HepG2 (cell line): Measurements from ENCODE around the gene TLCD3B. TPM values are rescaled to one million over a fixed set of nuclear protein-coding genes. Genes with fewer than 3 reads are reported as not detected.

Source experiments
- ATAC-seq: fragments of 200-7000 bp; cut with Tn5 transposase; 3 replicates; pipeline ENCODE4 v1.9.1; 2020; ENCODE audit warnings: mild to moderate bottlenecking, moderate library complexity
- BruUV-seq: library from RNA; stranded (reverse); fragments of 400-500 nt; replicated peaks from 2 replicates; lab custom pipeline; 2021; lab: Mats Ljungman, UMichigan
- CTCF ChIA-PET: fragments of 300-600 bp; formaldehyde crosslinking; extraction: SDS; loops from one replicate; lab custom pipeline; 2021; ENCODE audit warnings: low total read pairs, inconsistent platforms, low intra/inter-chr PET ratio; lab: Yijun Ruan, JAX
- POLR2A ChIA-PET: fragments of 350-600 bp; sonication (Branson Sonifier 250); formaldehyde crosslinking; loops from one replicate; lab custom pipeline; 2020; ENCODE audit warnings: antibody characterized with exemption, inconsistent platforms; lab: Yijun Ruan, JAX
- DNase-seq: peaks from one replicate; pipeline ENCODE4 v3.0.0-alpha.2; 2015; ENCODE audit warnings: low spot score
- FAIRE-seq: peaks from 3 replicates; lab custom pipeline; 2011; peaks lifted over from hg19 to GRCh38; lab: Jason Lieb, UNC
- H2AFZ ChIP-seq: one replicate; pipeline ENCODE4 v1.6.1; 2011; ENCODE audit warnings: low read length, inconsistent platforms
- H3K27ac ChIP-seq: fragments of 300-600 bp; 3 replicates; pipeline ENCODE4 v1.8.0; 2011; ENCODE audit warnings: mixed run types, mild to moderate bottlenecking, mixed read lengths, low read length, inconsistent platforms; ENCODE audit not compliant: insufficient read depth; ENCODE audit errors: extremely low read length
- H3K27me3 ChIP-seq, 2 experiments: fragments of 200-600 bp in 1 of 2; 2 replicates in 1 of 2; 3 replicates in 1 of 2; pipeline versions ENCODE4 v1.6.0 to v1.8.0; 2011; ENCODE audit warnings: low read length in 2 of 2, mild to moderate bottlenecking in 2 of 2, moderate library complexity in 2 of 2, inconsistent platforms in 1 of 2; ENCODE audit not compliant: insufficient read depth in 2 of 2, control insufficient read depth in 1 of 2
- H3K36me3 ChIP-seq, 2 experiments: fragments of 200-600 bp in 1 of 2; replicated peaks in 1 of 2; 2 replicates in 1 of 2; 3 replicates in 1 of 2; pipeline versions ENCODE4 v1.5.1 to v1.8.0; 2011; ENCODE audit warnings: low read length in 2 of 2, inconsistent platforms in 1 of 2; ENCODE audit not compliant: insufficient read depth in 2 of 2, control insufficient read depth in 1 of 2
- H3K4me1 ChIP-seq: 2 replicates; pipeline ENCODE4 v1.5.1; 2012; ENCODE audit warnings: low read length, inconsistent platforms; ENCODE audit not compliant: insufficient read depth
- H3K4me2 ChIP-seq: 2 replicates; pipeline ENCODE4 v1.6.0; 2011; ENCODE audit warnings: low read depth, low read length, inconsistent platforms
- H3K4me3 ChIP-seq, 3 experiments: fragments of 200-600 bp in 1 of 3; sonication (generic), shearing (Covaris generic) in 1 of 3; replicated peaks in 1 of 3; 2 replicates each; pipeline ENCODE4 v1.5.1; 2011 to 2016; ENCODE audit warnings: low read length in 3 of 3, inconsistent platforms in 2 of 3, low read depth in 2 of 3, mild to moderate bottlenecking in 2 of 3, control low read depth in 1 of 3, mixed read lengths in 1 of 3; ENCODE audit not compliant: insufficient read depth in 1 of 3
- H3K79me2 ChIP-seq: one replicate; pipeline ENCODE4 v1.6.1; 2011; ENCODE audit warnings: low read length, inconsistent platforms; ENCODE audit not compliant: insufficient read depth
- H3K9ac ChIP-seq: 2 replicates; pipeline ENCODE4 v1.6.0; 2011; ENCODE audit warnings: mild to moderate bottlenecking, low read depth, low read length, inconsistent platforms; ENCODE audit not compliant: insufficient read depth
- H3K9me3 ChIP-seq: 2 replicates; pipeline ENCODE4 v1.5.1; 2012; ENCODE audit warnings: mild to moderate bottlenecking, low read length
- H4K20me1 ChIP-seq: 2 replicates; pipeline ENCODE4 v1.6.0; 2011; ENCODE audit warnings: inconsistent platforms, mild to moderate bottlenecking, low read length, moderate library complexity; ENCODE audit not compliant: insufficient read depth
- GPN1 ChIP-seq: sonication (generic); formaldehyde crosslinking; IDR thresholded peaks from 2 replicates; pipeline ENCODE4 v1.5.1; 2020; ENCODE audit warnings: missing genetic modification reagents, borderline replicate concordance
- HNRNPL ChIP-seq: fragments of 200-400 bp; formaldehyde crosslinking; IDR thresholded peaks from 2 replicates; pipeline ENCODE4 v1.6.1; 2017; ENCODE audit warnings: mild to moderate bottlenecking, low read depth, low read length
- MXI1 ChIP-seq: IDR thresholded peaks from 3 replicates; pipeline ENCODE4 v1.6.1; 2012; ENCODE audit warnings: low read depth, low read length, inconsistent platforms, borderline replicate concordance
- RXRB ChIP-seq: IDR thresholded peaks from 2 replicates; pipeline ENCODE4 v1.6.1; 2016; ENCODE audit warnings: borderline replicate concordance, missing genetic modification reagents, missing compliant biosample characterization
- SP4 ChIP-seq: sonication (generic); formaldehyde crosslinking; IDR thresholded peaks from 2 replicates; pipeline ENCODE4 v1.8.1; 2023; ENCODE audit warnings: mild to moderate bottlenecking, missing genetic modification reagents
- ZEB1 ChIP-seq: IDR thresholded peaks from 2 replicates; pipeline ENCODE4 v1.6.1; 2012; ENCODE audit warnings: mild to moderate bottlenecking, low read depth, inconsistent platforms; ENCODE audit not compliant: insufficient replicate concordance
- ZNF101 ChIP-seq: sonication (generic); formaldehyde crosslinking; IDR thresholded peaks from 2 replicates; pipeline ENCODE4 v1.4.0; 2020; ENCODE audit warnings: mild to moderate bottlenecking, low read depth, missing genetic modification reagents, borderline replicate concordance
- ZNF331 ChIP-seq: sonication (generic); formaldehyde crosslinking; IDR thresholded peaks from 2 replicates; pipeline ENCODE4 v1.4.0; 2020; ENCODE audit warnings: missing genetic modification reagents
- ZNF629 ChIP-seq: sonication (generic); formaldehyde crosslinking; conservative IDR thresholded peaks from 2 replicates; pipeline ENCODE4 v1.5.0; 2020; ENCODE audit warnings: missing genetic modification reagents
- ZNF660 ChIP-seq: sonication (generic); formaldehyde crosslinking; IDR thresholded peaks from 2 replicates; pipeline ENCODE4 v1.5.1; 2020; ENCODE audit warnings: mild to moderate bottlenecking, low read depth, missing genetic modification reagents, borderline replicate concordance
- ZNF879 ChIP-seq: sonication (generic); formaldehyde crosslinking; IDR thresholded peaks from 2 replicates; pipeline ENCODE4 v1.8.1; 2023; ENCODE audit warnings: missing genetic modification reagents
- WGBS: methylation state at CpG from one replicate; pipeline ENCODE4 v1.1.6; 2017; ENCODE audit warnings: low lambda C conversion rate; 5-methylcytosine and 5-hydroxymethylcytosine counted together
- in situ Hi-C: cut with HindIII; loops from 2 replicates; pipeline ENCODE4 v1.10.0; 2017; ENCODE audit warnings: low pct_unique_long_range_greater_than_20kb; ENCODE audit not compliant: extremely low pct_ligation_motif_present
- intact Hi-C: fragments of 100-400 bp; cut with micrococcal nuclease; formaldehyde crosslinking; loops from one replicate; pipeline ENCODE4 v1.10.0; 2022; ENCODE audit not compliant: unreplicated experiment
- polyA plus RNA-seq, 8 experiments: library from polyadenylated mRNA; depleted of rRNA in 3 of 8; stranded (reverse) in 7 of 8; unstranded in 1 of 8; fragments of >200 nt; fragmentation: Illumina TruSeq in 4 of 8; extraction: Trizol in 4 of 8; gene quantifications; 2 replicates each; pipeline versions ENCODE4 v1.2.1 to v1.2.3, GENCODE V29; 2011 to 2016; ENCODE audit warnings: low read depth in 4 of 8, missing spikeins in 1 of 8, mixed read lengths in 1 of 8; ENCODE audit not compliant: insufficient read depth in 1 of 8
- total RNA-seq, 5 experiments: library from RNA; depleted of rRNA; stranded (reverse); fragments of >200 nt; fragmentation: Illumina TruSeq; extraction: Trizol; gene quantifications; 2 replicates each; pipeline ENCODE4 v1.2.3, GENCODE V29; 2016; ENCODE audit warnings: low read depth in 1 of 5
- TF ChIP-seq, protein P1 (sequence below): sonication (generic); formaldehyde crosslinking; IDR thresholded peaks from 2 replicates; pipeline ENCODE4 v1.9.0; 2021; ENCODE audit warnings: missing genetic modification reagents, mild to moderate bottlenecking, borderline replicate concordance
- TF ChIP-seq, protein P2 (sequence below): sonication (generic); formaldehyde crosslinking; IDR thresholded peaks from 2 replicates; pipeline ENCODE4 v1.4.0; 2020; ENCODE audit warnings: mild to moderate bottlenecking, missing genetic modification reagents
- TF ChIP-seq, protein P3 (sequence below): sonication (generic); formaldehyde crosslinking; IDR thresholded peaks from 2 replicates; pipeline ENCODE4 v1.4.0; 2020; ENCODE audit warnings: missing genetic modification reagents
- TF ChIP-seq, protein P4 (sequence below): sonication (generic); formaldehyde crosslinking; IDR thresholded peaks from 2 replicates; pipeline ENCODE4 v1.4.0; 2020; ENCODE audit warnings: missing genetic modification reagents
- TF ChIP-seq, protein P5 (sequence below): IDR thresholded peaks from 2 replicates; pipeline ENCODE4 v1.6.1; 2016; ENCODE audit warnings: mild to moderate bottlenecking, missing biosample characterization, missing genetic modification reagents

Gene TLCD3B
- total and polyA plus RNA-seq, 2 of the 13 experiments (the other 11 are each of a cell fraction or from before 2014, with no cell fraction given): not detected

DNA sequence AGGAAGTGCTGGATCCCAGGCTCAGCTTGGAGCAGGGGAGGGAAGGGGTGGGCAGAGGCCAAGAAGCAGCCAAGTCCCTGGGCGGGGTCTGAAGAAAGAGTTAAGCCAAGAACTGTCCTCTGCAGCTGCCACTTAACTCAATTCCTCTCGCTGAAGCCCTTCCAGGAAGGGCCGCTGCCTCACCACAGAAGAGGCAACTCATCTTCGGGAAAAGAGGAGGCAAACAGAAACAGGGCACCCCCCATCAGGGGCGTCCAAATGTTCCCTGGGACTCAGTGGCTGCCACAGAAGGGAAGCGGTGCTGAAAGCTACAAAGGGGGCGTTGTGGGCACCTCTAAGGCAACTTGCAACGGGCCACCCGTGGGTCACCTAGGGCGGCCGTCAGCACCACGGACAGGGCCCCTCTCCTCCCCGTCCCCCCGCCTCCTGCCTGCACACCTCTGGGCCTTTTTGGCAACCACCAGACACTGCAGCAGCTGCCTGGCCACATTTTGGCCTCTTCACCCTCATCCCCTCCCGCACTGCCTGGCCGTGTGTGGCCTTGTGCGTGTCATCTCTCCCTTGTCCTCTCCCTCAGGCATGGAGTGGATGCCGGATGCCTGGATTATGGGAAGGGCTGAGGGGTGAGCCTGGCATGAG, 2.5 kb downstream of the TLCD3B start:
- 16% methylated on average over 15 of the region's 18 CpGs for WGBS
- no peaks in the 10 kb centered on the region for H3K9me3 ChIP-seq
- intact Hi-C loops: no loop called here
- 0 out of 3 replicates have a peak, but pooled peaks have one; percentile 29 for TF ChIP-seq MXI1
- TF ChIP-seq, protein P1, sequence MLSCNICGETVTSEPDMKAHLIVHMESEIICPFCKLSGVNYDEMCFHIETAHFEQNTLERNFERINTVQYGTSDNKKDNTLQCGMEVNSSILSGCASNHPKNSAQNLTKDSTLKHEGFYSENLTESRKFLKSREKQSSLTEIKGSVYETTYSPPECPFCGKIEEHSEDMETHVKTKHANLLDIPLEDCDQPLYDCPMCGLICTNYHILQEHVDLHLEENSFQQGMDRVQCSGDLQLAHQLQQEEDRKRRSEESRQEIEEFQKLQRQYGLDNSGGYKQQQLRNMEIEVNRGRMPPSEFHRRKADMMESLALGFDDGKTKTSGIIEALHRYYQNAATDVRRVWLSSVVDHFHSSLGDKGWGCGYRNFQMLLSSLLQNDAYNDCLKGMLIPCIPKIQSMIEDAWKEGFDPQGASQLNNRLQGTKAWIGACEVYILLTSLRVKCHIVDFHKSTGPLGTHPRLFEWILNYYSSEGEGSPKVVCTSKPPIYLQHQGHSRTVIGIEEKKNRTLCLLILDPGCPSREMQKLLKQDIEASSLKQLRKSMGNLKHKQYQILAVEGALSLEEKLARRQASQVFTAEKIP (CRISPR knock-in tag): no peak
- TF ChIP-seq SP4: 0 out of 2 replicates have a peak, but pooled peaks have one; percentile 15
- TF ChIP-seq, protein P2, sequence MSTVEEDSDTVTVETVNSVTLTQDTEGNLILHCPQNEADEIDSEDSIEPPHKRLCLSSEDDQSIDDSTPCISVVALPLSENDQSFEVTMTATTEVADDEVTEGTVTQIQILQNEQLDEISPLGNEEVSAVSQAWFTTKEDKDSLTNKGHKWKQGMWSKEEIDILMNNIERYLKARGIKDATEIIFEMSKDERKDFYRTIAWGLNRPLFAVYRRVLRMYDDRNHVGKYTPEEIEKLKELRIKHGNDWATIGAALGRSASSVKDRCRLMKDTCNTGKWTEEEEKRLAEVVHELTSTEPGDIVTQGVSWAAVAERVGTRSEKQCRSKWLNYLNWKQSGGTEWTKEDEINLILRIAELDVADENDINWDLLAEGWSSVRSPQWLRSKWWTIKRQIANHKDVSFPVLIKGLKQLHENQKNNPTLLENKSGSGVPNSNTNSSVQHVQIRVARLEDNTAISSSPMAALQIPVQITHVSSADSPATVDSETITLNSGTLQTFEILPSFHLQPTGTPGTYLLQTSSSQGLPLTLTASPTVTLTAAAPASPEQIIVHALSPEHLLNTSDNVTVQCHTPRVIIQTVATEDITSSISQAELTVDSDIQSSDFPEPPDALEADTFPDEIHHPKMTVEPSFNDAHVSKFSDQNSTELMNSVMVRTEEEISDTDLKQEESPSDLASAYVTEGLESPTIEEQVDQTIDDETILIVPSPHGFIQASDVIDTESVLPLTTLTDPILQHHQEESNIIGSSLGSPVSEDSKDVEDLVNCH (CRISPR knock-in tag): no peak
- TF ChIP-seq ZNF101 (CRISPR knock-in tag): no peak
- peak; percentile 69; the same call in 1 of the 2 replicates for TF ChIP-seq ZNF331 (CRISPR knock-in tag)
- 0 out of 2 replicates have a peak, but pooled peaks have one; percentile 81 for TF ChIP-seq GPN1 (CRISPR knock-in tag)
- TF ChIP-seq, protein P3, sequence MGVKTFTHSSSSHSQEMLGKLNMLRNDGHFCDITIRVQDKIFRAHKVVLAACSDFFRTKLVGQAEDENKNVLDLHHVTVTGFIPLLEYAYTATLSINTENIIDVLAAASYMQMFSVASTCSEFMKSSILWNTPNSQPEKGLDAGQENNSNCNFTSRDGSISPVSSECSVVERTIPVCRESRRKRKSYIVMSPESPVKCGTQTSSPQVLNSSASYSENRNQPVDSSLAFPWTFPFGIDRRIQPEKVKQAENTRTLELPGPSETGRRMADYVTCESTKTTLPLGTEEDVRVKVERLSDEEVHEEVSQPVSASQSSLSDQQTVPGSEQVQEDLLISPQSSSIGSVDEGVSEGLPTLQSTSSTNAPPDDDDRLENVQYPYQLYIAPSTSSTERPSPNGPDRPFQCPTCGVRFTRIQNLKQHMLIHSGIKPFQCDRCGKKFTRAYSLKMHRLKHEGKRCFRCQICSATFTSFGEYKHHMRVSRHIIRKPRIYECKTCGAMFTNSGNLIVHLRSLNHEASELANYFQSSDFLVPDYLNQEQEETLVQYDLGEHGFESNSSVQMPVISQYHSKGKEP (CRISPR knock-in tag): peak; percentile 54; the same call in 1 of the 2 replicates
- 0 out of 2 replicates have a peak, but pooled peaks have one; percentile 42 for TF ChIP-seq ZNF879 (CRISPR knock-in tag)
- TF ChIP-seq, protein P4, sequence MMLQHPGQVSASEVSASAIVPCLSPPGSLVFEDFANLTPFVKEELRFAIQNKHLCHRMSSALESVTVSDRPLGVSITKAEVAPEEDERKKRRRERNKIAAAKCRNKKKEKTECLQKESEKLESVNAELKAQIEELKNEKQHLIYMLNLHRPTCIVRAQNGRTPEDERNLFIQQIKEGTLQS (CRISPR knock-in tag): 0 out of 2 replicates have a peak, but pooled peaks have one; percentile 39
- TF ChIP-seq, protein P5, sequence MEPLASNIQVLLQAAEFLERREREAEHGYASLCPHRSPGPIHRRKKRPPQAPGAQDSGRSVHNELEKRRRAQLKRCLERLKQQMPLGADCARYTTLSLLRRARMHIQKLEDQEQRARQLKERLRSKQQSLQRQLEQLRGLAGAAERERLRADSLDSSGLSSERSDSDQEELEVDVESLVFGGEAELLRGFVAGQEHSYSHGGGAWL: peak; percentile 69; the same call in 1 of the 2 replicates
- no peak for TF ChIP-seq ZNF629 (CRISPR knock-in tag)
- TF ChIP-seq RXRB (CRISPR knock-in tag): 0 out of 2 replicates have a peak, but pooled peaks have one; percentile 30
- TF ChIP-seq ZNF660: no peak
- 0 out of 2 replicates have a peak, but pooled peaks have one; percentile 37 for TF ChIP-seq HNRNPL
- TF ChIP-seq ZEB1: no peak

More for the DNA sequence above, 2.5 kb downstream of the TLCD3B start:
- in situ Hi-C loops: no loop called here
- Histone ChIP-seq H4K20me1 (no peaks in the 10 kb centered on the region; the same call in 1 of the 2 replicates), H3K27me3 (peaks cover 36 to 81% of the 10 kb centered on the region in 2 experiments), H3K4me1 (peaks cover 23% of the 10 kb centered on the region), H3K27ac (no peak overlapping the region), H3K79me2 (no peaks in the 10 kb centered on the region), H3K9ac (no peak overlapping the region), H2AFZ (no peak overlapping the region), H3K4me2 (no peak overlapping the region), H3K4me3 (no peak overlapping the region), H3K36me3 (no peaks in the 10 kb centered on the region)
- CTCF ChIA-PET: no interaction called here
- POLR2A ChIA-PET: no interaction called here
- FAIRE-seq: no peak
- no peak for DNase-seq
- no TSS peak for BruUV-seq
- ATAC-seq: peak; percentile 36
